Small intestine (tissue), 7 donors: ENCODE measurements around the gene ATF1. TPM values are rescaled to one million over a fixed set of nuclear protein-coding genes. Genes with fewer than 3 reads are reported as not detected.
"Not testable (repeated sequence)": the region's sequence is repeated elsewhere in the genome, so short reads cannot be mapped to it uniquely, and the experiment has no call there.

Experiments used
- DNase-seq, 2 donors: peaks; one replicate each; pipeline versions ENCODE4 v3.0.0 to v3.0.0-alpha.2; 2013
- FAIRE-seq: peaks from 2 replicates; lab custom pipeline; 2012; peaks lifted over from hg19 to GRCh38; lab: Jason Lieb, UNC
- H3K27ac ChIP-seq, 3 donors: one replicate each; pipeline ENCODE4 v1.5.1; 2013; ENCODE audit warnings: low read length in 2 of 3, mild to moderate bottlenecking in 2 of 3, control low read depth in 1 of 3, inconsistent platforms in 1 of 3, low read depth in 1 of 3, moderate library complexity in 1 of 3
- H3K27me3 ChIP-seq, 3 donors: one replicate each; pipeline ENCODE4 v1.6.1; 2013; ENCODE audit warnings: low read length in 3 of 3, inconsistent platforms in 1 of 3; ENCODE audit not compliant: control insufficient read depth in 3 of 3, insufficient read depth in 3 of 3
- H3K36me3 ChIP-seq, 3 donors: one replicate each; pipeline ENCODE4 v1.6.1; 2013; ENCODE audit warnings: low read length in 3 of 3, inconsistent platforms in 1 of 3, low read depth in 1 of 3, mild to moderate bottlenecking in 1 of 3, moderate library complexity in 1 of 3; ENCODE audit not compliant: control insufficient read depth in 3 of 3, insufficient read depth in 2 of 3
- H3K4me1 ChIP-seq, 3 donors: one replicate each; pipeline ENCODE4 v1.6.1; 2013; ENCODE audit warnings: low read length in 2 of 3, inconsistent platforms in 1 of 3, low read depth in 1 of 3, mild to moderate bottlenecking in 1 of 3, moderate library complexity in 1 of 3; ENCODE audit not compliant: control insufficient read depth in 3 of 3, insufficient read depth in 2 of 3
- H3K4me3 ChIP-seq, 3 donors: one replicate each; pipeline ENCODE4 v1.5.1; 2013; ENCODE audit warnings: low read length in 3 of 3, control low read depth in 1 of 3, inconsistent platforms in 1 of 3, low read depth in 1 of 3, mild to moderate bottlenecking in 1 of 3, moderate library complexity in 1 of 3
- H3K9me3 ChIP-seq, 2 donors: one replicate each; pipeline ENCODE4 v1.6.1; 2013; ENCODE audit warnings: low read depth in 1 of 2, low read length in 1 of 2; ENCODE audit not compliant: control insufficient read depth in 2 of 2, insufficient read depth in 1 of 2
- WGBS, 3 donors: extraction: QIAGEN DNeasy Blood & Tissue Kit; methylation state at CpG; one replicate each; pipeline ENCODE4 v1.1.7; 2013; 5-methylcytosine and 5-hydroxymethylcytosine counted together
- polyA plus RNA-seq, 4 donors: library from polyadenylated mRNA; stranded (reverse) in 3 of 4; unstranded in 1 of 4; fragments of 200-250 nt in 3 of 4; fragments of 120-200 nt in 1 of 4; gene quantifications; one replicate each; pipeline versions ENCODE4 v1.2.1 to v1.2.3, GENCODE V29; 2013
- donor health status: healthy with polysubstance abuse.
- donor health status: control.
- donor health status: control.
- donor health status: Bipolar disorder and iron deficiency.
- donor health status: healthy.

The ATF1 gene
- polyA plus RNA-seq, 4 donors: 16.3 to 40.7 (median 17.7) TPM

- DNase-seq (no peak), FAIRE-seq (no peak)
- 87 to 98% (median 95%) methylated on average over 3 of the region's 3 CpGs for WGBS, 3 donors
- H3K36me3 ChIP-seq: peaks cover 0 to 25% (median 0%) of the 10 kb centered on the region in 3 donors
- H3K4me1 ChIP-seq: no peaks in the 10 kb centered on the region
- H3K27ac ChIP-seq: no peak overlapping the region
- no peaks in the 10 kb centered on the region for H3K27me3 ChIP-seq
- H3K9me3 ChIP-seq: peaks cover 0 to 7% of the 10 kb centered on the region in 2 donors
- no peak overlapping the region for H3K4me3 ChIP-seq
These were observed 24.7 kb downstream of the ATF1 start for GRCh38 chr12:50788561-50788960.

DNA sequence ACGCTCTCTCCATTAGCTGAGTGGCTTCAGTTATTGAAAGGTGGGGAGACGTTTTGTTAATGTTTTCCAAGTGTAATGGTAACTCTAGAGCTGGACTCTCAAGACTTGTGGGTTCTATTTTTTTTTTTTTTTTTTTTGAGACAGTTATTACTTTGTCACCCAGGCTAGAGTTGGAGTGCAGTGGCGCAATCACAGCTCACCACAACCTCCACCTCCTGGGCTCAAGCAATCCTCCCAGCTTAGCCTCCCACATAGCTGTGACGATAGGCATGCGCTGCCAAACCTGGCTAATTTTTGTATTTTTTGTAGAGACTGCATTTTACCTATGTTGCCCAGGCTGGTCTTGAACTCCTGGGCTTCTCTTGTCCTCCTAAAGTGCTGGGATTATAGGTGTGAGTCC, 26.2 kb downstream of the ATF1 start:
- Histone ChIP-seq H3K27me3 (no peaks in the 10 kb centered on the region), H3K27ac (no peak overlapping the region), H3K4me1 (no peaks in the 10 kb centered on the region), H3K36me3 (peaks cover 0 to 20% (median under 1%) of the 10 kb centered on the region in 3 donors), H3K9me3 (peaks cover 0 to 7% of the 10 kb centered on the region in 2 donors), H3K4me3 (no peak overlapping the region)
- no peak for FAIRE-seq
- 91 to 94% (median 94%) methylated on average over 5 of the region's 5 CpGs for WGBS, 3 donors
- no peak for DNase-seq

DNA sequence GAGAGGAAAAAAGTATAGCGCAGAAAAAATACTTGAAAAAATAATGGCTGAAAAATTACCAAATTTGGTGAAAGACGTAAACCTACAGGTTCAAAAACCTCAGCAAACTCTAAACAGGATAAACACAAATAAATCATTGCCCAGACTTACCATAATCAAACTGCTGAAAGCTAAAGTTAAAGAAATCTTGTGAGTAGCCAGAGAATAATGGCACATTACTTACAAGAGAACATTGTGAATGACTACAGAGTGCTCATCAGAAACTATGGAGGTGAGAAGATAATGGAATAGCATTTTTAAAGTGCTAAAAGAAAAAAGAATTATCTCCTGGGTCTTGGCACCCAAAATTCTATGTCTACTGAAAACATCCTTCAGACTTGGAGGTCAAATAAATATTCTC, 36.0 kb downstream of the ATF1 start:
- 100% methylated on average over 2 of the region's 2 CpGs for whole genome bisulfite sequencing, 3 donors
- Histone ChIP-seq H3K27me3 (no peaks in the 10 kb centered on the region), H3K36me3 (peaks cover 10 to 38% (median 15%) of the 10 kb centered on the region in 3 donors), H3K27ac (no peak overlapping the region), H3K9me3 (peaks cover 0 to 26% of the 10 kb centered on the region in 2 donors), H3K4me1 (no peaks in the 10 kb centered on the region), H3K4me3 (no peak overlapping the region)
- no peak for DNase-seq
- no peak for FAIRE-seq

- Histone ChIP-seq H3K27me3 (no peaks in the 10 kb centered on the region), H3K27ac (no peak overlapping the region), H3K4me1 (no peaks in the 10 kb centered on the region), H3K9me3 (peaks cover 0 to 18% of the 10 kb centered on the region in 2 donors), H3K36me3 (peaks cover 4 to 24% (median 5%) of the 10 kb centered on the region in 3 donors), H3K4me3 (no peak overlapping the region)
- WGBS, 3 donors: 84 to 95% (median 86%) methylated on average over 2 of the region's 2 CpGs
- DNase-seq (no peak), FAIRE-seq (no peak)
These were observed 39.5 kb downstream of the ATF1 start for GRCh38 chr12:50803230-50803875.

DNA sequence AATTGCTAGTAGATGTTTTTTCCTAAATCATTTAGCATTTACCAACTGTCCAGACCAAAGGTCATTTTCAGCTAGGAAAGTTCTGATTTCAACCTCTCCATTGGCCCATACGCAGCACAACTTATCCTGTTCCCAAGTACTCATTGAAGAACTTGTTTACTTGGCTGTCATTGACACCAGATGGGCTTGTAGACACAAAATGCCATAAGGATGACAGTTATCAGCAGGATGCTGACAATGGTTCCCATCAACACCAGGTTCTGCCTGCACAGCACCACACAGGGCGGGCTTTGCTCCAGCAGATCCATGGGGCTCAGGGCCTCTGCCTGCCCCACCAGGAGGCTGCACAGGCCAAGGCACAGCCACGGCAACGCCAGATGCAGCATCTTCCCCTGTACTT, 42.3 kb downstream of the ATF1 start:
- FAIRE-seq (no peak), DNase-seq (peak in 1 of 2 donors; percentile 22)
- 83 to 98% (median 94%) methylated on average over 4 of the region's 4 CpGs for WGBS, 3 donors
- Histone ChIP-seq H3K27ac (peak overlapping the region in 1 of 3 donors; percentile 2), H3K27me3 (no peaks in the 10 kb centered on the region), H3K36me3 (peaks cover 2 to 32% (median 10%) of the 10 kb centered on the region in 3 donors), H3K9me3 (peaks cover 0 to 3% of the 10 kb centered on the region in 2 donors), H3K4me1 (no peaks in the 10 kb centered on the region), H3K4me3 (no peak overlapping the region)

DNA sequence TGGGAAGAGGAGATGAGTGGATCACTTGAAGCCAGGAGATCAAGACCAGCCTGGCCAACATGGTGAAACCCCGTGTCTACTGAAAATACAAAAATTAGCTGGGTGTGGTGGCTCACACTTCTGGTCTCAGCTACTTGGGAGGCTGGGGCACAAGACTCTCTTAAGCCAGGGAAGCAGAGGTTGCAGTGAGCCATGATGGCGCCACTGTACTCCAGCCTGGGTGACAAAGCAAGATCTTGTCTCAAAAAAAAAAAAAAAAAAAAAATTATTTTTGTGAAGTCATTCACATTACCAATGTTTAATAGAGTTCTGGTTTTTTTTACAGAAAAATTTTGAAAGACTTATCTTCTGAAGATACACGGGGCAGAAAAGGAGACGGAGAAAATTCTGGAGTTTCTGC, 45.2 kb downstream of the ATF1 start:
- H3K27ac ChIP-seq, DNase-seq, FAIRE-seq, H3K27me3 ChIP-seq, H3K4me1 ChIP-seq, H3K9me3 ChIP-seq, H3K4me3 ChIP-seq: not testable (repeated sequence)
- WGBS, 3 donors: 97 to 99% (median 97%) methylated on average over 4 of the region's 4 CpGs
- H3K36me3 ChIP-seq: peaks cover 2 to 41% (median 14%) of the 10 kb centered on the region in 3 donors

DNA sequence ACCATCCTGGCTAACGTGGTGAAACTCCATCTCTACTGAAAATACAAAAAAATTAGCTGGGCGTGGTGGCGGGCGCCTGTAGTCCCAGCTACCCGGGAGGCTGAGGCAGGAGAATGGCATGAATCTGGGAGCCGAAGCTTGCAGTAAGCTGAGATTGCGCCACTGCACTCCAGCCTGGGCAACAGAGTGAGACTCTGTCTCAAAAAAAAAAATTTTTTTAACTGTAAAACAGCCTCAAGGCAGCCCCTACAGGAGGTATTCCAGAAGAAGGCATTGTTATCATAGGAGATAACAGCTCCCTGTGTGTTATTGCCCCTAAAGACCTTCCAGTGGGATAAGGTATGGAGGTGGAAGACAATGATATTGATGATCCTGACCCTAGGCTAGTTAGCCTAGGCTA, 51.0 kb downstream of the ATF1 start:
- FAIRE-seq, H3K4me3 ChIP-seq, H3K4me1 ChIP-seq, H3K27ac ChIP-seq, H3K27me3 ChIP-seq, H3K9me3 ChIP-seq, DNase-seq: not testable (repeated sequence)
- H3K36me3 ChIP-seq: peaks cover 13 to 48% (median 27%) of the 10 kb centered on the region in 3 donors
- 95 to 98% (median 97%) methylated on average over 7 of the region's 7 CpGs for WGBS, 3 donors

DNA sequence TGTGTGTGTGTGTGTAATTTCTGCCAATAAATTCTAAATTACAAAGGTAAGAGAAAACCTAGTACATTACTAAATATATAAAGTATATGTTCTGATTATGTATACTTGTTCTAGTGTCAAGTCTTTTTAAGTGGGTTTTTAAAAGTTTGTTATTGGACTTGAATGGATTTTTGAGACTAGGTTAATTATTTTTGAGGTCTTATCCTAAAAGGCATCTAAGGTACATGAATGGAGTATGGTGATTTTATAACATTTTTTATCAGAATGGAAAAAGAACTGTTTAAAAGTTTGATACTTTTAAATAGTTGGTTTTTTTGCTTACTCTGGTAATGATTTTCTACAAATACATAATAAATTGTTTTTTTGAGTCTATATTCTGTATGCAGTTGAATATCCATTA, 56.3 kb downstream of the ATF1 start:
- no peaks in the 10 kb centered on the region for H3K9me3 ChIP-seq
- no peak overlapping the region for H3K4me3 ChIP-seq
- no peak for DNase-seq
- peaks cover 8 to 26% (median 9%) of the 10 kb centered on the region in 3 donors for H3K36me3 ChIP-seq
- H3K27me3 ChIP-seq: no peaks in the 10 kb centered on the region
- peaks cover 0 to 5% (median 0%) of the 10 kb centered on the region in 3 donors for H3K4me1 ChIP-seq
- no peak for FAIRE-seq
- no peak overlapping the region for H3K27ac ChIP-seq

DNA sequence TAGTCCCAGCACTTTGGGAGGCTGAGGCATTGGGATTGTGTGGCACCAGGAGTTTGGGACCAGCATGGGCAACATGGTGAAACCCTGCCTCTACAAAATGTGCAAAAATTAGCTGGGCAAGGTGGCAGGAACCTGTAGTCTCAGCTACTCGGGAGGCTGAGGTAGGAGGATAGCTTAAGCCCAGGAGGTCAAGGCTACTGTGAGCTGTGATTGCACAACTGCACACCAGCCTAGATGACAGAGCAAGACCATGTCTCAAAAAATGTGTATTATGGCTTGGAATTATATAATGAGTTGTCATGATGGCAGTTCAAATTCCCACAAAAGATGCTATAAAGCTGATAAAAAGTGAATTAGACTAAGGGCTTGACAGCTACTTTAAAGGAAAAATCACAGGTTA, 58.2 kb downstream of the ATF1 start:
- H3K4me3 ChIP-seq: no peak overlapping the region
- no peaks in the 10 kb centered on the region for H3K9me3 ChIP-seq
- H3K4me1 ChIP-seq: peaks cover 0 to 5% (median 0%) of the 10 kb centered on the region in 3 donors
- H3K27ac ChIP-seq: no peak overlapping the region
- FAIRE-seq (no peak), DNase-seq (no peak)
- 81 to 99% (median 89%) methylated on average over 1 of the region's 1 CpG for WGBS, 3 donors
- H3K27me3 ChIP-seq: no peaks in the 10 kb centered on the region
- peaks cover 0 to 13% (median 4%) of the 10 kb centered on the region in 3 donors for H3K36me3 ChIP-seq
